ENCODE measurements around the gene MAP3K1. TPM values are rescaled to one million over a fixed set of nuclear protein-coding genes. Genes with fewer than 3 reads are reported as not detected.

MAP3K1 gene
- total and polyA plus RNA-seq, 9 of the 15 experiments (the other 6 are each of a cell fraction or from before 2014, with no cell fraction given), result 3.9 to 13.9 (median 7.5) TPM

DNA sequence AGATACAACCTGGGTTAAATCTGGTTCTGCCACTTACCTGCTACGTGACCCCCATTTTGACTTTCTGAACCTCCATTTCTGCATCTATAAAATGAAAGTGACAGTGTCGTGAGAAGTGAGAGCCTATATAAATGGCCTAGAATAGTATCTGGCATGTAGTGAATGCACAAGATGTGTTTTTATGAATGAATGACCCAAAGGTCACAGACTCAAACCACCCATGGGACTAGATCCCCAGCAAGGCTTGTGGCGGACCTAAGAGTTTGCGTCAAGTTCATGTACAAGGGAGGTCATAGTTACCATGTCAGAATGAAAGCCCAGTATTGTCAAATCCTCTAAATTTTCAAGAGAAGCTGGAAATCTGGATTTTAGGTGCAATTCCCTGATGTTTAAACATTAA, 82.9 kb downstream of the MAP3K1 start:
- Histone ChIP-seq H3K9me1 (ENCODE audit: control insufficient read depth, insufficient read depth, low read length) (no peaks in the 10 kb centered on the region), H3K79me2 (ENCODE audit: control insufficient read depth, insufficient read depth, low read length) (no peaks in the 10 kb centered on the region), H3K27ac (ENCODE audit: extremely low read depth, low read depth, low read length) (no peak overlapping the region), H3K9ac (ENCODE audit: insufficient read depth in 1 of 2, low read depth in 2 of 2, low read length in 2 of 2) (no peak overlapping the region), H2AFZ (ENCODE audit: low read depth, low read length) (no peak overlapping the region), H3K9me3 (replicated peaks; ENCODE audit: control insufficient read depth, insufficient read depth, low read depth, low read length) (no peaks in the 10 kb centered on the region), H3K4me1 (replicated peaks in 1 of 2; ENCODE audit: control insufficient read depth in 2 of 2, insufficient read depth in 2 of 2, low read length in 2 of 2) (no peaks in the 10 kb centered on the region), H3K4me3 (no peak overlapping the region), H3K4me2 (ENCODE audit: insufficient read depth, low read length) (no peak overlapping the region), H3K36me3 (ENCODE audit: control insufficient read depth, insufficient read depth, low read length) (peaks cover 11% of the 10 kb centered on the region), H3K27me3 (ENCODE audit: control insufficient read depth in 2 of 2, insufficient read depth in 2 of 2, low read length in 2 of 2) (no peaks in the 10 kb centered on the region), H4K20me1 (replicated peaks; ENCODE audit: control insufficient read depth, insufficient read depth, low read length) (no peaks in the 10 kb centered on the region)
- no TSS peak for BruUV-seq (replicated peaks)
- FAIRE-seq (no peak), DNase-seq (ENCODE audit: extremely low read depth in 1 of 4, low spot score in 3 of 4) (no peak), ATAC-seq (no peak)
- ChIA-PET CTCF (ENCODE audit: low intra/inter-chr PET ratio) (no interaction called here), POLR2A (interaction anchor here (2.0 kb wide), 1 partner anchor 11 kb away, joined by 6 read pairs; the partner anchor contains the start of gene SETD9)
- TF ChIP-seq POLR3A (IDR thresholded peaks at IDR 0.05; ENCODE audit: borderline replicate concordance, extremely low read depth, insufficient read depth, insufficient read length), result no peak
- 84% methylated on average over 4 of the region's 4 CpGs for WGBS (ENCODE audit: insufficient coverage, low coverage, missing lambda C conversion rate)
- in situ Hi-C loops (cut with MboI), result no loop called here
- intact Hi-C loops (cut with micrococcal nuclease), result no loop called here

DNA sequence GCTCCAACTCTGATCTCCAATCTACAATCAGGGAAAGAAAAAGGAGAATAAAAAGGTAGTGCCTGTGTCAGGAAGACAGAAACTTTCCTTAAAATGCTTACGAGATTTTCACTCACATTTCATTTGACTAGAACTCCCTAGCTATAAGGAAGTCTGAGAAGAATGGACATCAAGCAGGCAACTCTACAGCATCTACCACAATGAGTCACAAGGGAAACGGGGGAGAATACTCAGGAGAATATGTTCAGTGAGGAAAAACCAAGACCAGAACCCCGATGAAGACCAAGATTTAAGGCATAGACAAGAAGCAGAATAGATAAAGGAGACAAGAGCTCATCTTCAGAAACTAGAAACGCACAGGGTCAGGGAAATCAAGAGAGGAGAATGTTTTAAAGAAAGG, 85.0 kb downstream of the MAP3K1 start:
- H3K27ac ChIP-seq (ENCODE audit: extremely low read depth, low read depth, low read length), result no peak overlapping the region
- no peaks in the 10 kb centered on the region for H3K79me2 ChIP-seq (ENCODE audit: control insufficient read depth, insufficient read depth, low read length)
- H3K4me2 ChIP-seq (ENCODE audit: insufficient read depth, low read length), result no peak overlapping the region
- ChIA-PET CTCF (ENCODE audit: low intra/inter-chr PET ratio) (interaction anchor here (0.5 to 2.6 kb wide), 5 partner anchors 237 to 1562 kb away, joined by 3 to 21 read pairs (median 6); no protein-coding TSS in a partner anchor), POLR2A (no interaction called here)
- no peaks in the 10 kb centered on the region; the same call in 2 of the 3 replicates for H3K36me3 ChIP-seq (ENCODE audit: control insufficient read depth, insufficient read depth, low read length)
- TF ChIP-seq FOSL1 (tag; conservative IDR thresholded peaks at IDR 0.05), result 0 out of 2 replicates have a peak, but pooled peaks have one; percentile 18
- TF ChIP-seq, protein P1, sequence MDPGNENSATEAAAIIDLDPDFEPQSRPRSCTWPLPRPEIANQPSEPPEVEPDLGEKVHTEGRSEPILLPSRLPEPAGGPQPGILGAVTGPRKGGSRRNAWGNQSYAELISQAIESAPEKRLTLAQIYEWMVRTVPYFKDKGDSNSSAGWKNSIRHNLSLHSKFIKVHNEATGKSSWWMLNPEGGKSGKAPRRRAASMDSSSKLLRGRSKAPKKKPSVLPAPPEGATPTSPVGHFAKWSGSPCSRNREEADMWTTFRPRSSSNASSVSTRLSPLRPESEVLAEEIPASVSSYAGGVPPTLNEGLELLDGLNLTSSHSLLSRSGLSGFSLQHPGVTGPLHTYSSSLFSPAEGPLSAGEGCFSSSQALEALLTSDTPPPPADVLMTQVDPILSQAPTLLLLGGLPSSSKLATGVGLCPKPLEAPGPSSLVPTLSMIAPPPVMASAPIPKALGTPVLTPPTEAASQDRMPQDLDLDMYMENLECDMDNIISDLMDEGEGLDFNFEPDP (CRISPR knock-in tag; IDR thresholded peaks at IDR 0.05), result no peak
- no peaks in the 10 kb centered on the region for H3K27me3 ChIP-seq (ENCODE audit: control insufficient read depth in 2 of 2, insufficient read depth in 2 of 2, low read length in 2 of 2)
- WGBS (ENCODE audit: insufficient coverage, low coverage, missing lambda C conversion rate), result 6% methylated on average over 4 of the region's 4 CpGs
- DNase-seq (ENCODE audit: extremely low read depth in 1 of 4, low spot score in 3 of 4), result no peak
- H3K9me3 ChIP-seq (replicated peaks; ENCODE audit: control insufficient read depth, insufficient read depth, low read depth, low read length), result no peaks in the 10 kb centered on the region
- H2AFZ ChIP-seq (ENCODE audit: low read depth, low read length), result no peak overlapping the region
- no peak for FAIRE-seq
- no peaks in the 10 kb centered on the region for H3K4me1 ChIP-seq (replicated peaks in 1 of 2; ENCODE audit: control insufficient read depth in 2 of 2, insufficient read depth in 2 of 2, low read length in 2 of 2)
- no peak overlapping the region for H3K4me3 ChIP-seq
- in situ Hi-C loops (cut with MboI), result loop anchor here (5.0 kb wide), 2 partner anchors 237 to 327 kb away; no protein-coding TSS in a partner anchor
- no TSS peak for BruUV-seq (replicated peaks)
- intact Hi-C loops (cut with micrococcal nuclease), result loop anchor here (2.0 to 10.0 kb wide), 4 partner anchors 84 to 320 kb away; no protein-coding TSS in a partner anchor
- no peaks in the 10 kb centered on the region for H3K9me1 ChIP-seq (ENCODE audit: control insufficient read depth, insufficient read depth, low read length)
- H3K9ac ChIP-seq (ENCODE audit: insufficient read depth in 1 of 2, low read depth in 2 of 2, low read length in 2 of 2), result no peak overlapping the region
- ATAC-seq, result peak; percentile 40
- no peaks in the 10 kb centered on the region for H4K20me1 ChIP-seq (replicated peaks; ENCODE audit: control insufficient read depth, insufficient read depth, low read length)
